Stimulated activated CD4-positive, alpha-beta T cell treated with anti-CD3 and anti-CD28 coated beads, Interleukin-4, amount 100 ng/mL, for 48 hours (primary cell): ENCODE results near the gene TTC31.

ENCODE experiments used
- DNase-seq, 2 donors: peaks; one replicate each; pipeline ENCODE4 v3.0.0-alpha.2; 2020; ENCODE audit warnings: low read depth in 2 of 2

TTC31 gene

GRCh38 chr2:74503506-74504475, 20.9 kb downstream of the TTC31 start:
- no peak for DNase-seq

- DNase-seq: no peak
Measured at GRCh38 chr2:74504591-74504990, 21.7 kb downstream of the TTC31 start.

GRCh38 chr2:74505448-74506246, 22.8 kb downstream of the TTC31 start:
- no peak for DNase-seq

GRCh38 chr2:74507145-74507925, 24.5 kb downstream of the TTC31 start, which contains the start of gene PCGF1:
Gene PCGF1 (minus strand): TSS chr2:74507695. CDS start chr2:74507668, 27 bp downstream.
- peak; percentile 98 to 99 for DNase-seq

- DNase-seq: no peak
Measured at GRCh38 chr2:74507926-74508520, 25.1 kb downstream of the TTC31 start.

- DNase-seq: no peak
Measured at GRCh38 chr2:74510272-74510671, 27.4 kb downstream of the TTC31 start.

- DNase-seq: no peak
Measured at GRCh38 chr2:74511104-74511989, 28.5 kb downstream of the TTC31 start.

- DNase-seq: no peak
Measured at GRCh38 chr2:74512744-74513604, 30.1 kb downstream of the TTC31 start.

- DNase-seq: no peak
Measured at GRCh38 chr2:74513605-74514367, 30.9 kb downstream of the TTC31 start.

- no peak for DNase-seq
Measured at GRCh38 chr2:74514368-74515270, 31.7 kb downstream of the TTC31 start, which contains the start of gene TLX2. Gene TLX2 (plus strand): TSS chr2:74514450. CDS start chr2:74514807, 357 bp downstream.

- no peak for DNase-seq
Measured at GRCh38 chr2:74515271-74515980, 32.5 kb downstream of the TTC31 start.

GRCh38 chr2:74515981-74516633, 33.2 kb downstream of the TTC31 start:
- peak; percentile 65 to 72 for DNase-seq

GRCh38 chr2:74516650-74517049, 33.8 kb downstream of the TTC31 start:
- DNase-seq: no peak

GRCh38 chr2:74522516-74522915, 39.6 kb downstream of the TTC31 start:
- no peak for DNase-seq

GRCh38 chr2:74524005-74524404, 41.1 kb downstream of the TTC31 start:
- no peak for DNase-seq
